EL (cell line): ENCODE data around the gene PRKCH.
A peak's percentile ranks its signal among the peaks of the same experiment; 100 is the strongest.
"Not testable (repeated sequence)": the region's sequence is repeated elsewhere in the genome, so short reads cannot be mapped to it uniquely, and the experiment has no call there.

ENCODE experiments used
- DNase-seq: peaks from one replicate; pipeline ENCODE4 v3.0.0-alpha.2; 2016

The PRKCH gene

GRCh38 chr14:61518403-61518802, 197.0 kb downstream of the PRKCH start:
- DNase-seq, result no peak

DNA sequence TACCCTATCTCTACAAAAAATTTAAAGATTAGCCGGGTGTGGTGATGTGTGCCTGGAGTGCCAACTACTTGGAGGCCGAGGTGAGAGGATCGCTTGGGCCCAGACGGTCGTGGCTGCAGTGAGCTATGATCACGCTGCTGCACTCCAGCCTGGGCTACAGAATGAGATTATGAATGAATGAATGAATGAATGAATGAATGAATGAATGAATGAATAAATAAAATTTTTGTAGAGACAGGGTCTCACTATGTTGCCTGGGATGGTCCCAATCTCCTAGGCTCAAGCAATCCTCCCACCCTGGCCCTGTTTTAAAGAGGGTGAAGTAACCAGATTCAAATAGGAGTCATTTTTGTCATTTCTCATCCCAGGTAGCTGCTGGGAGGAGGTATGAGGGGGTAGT, 197.7 kb downstream of the PRKCH start:
- no peak for DNase-seq

GRCh38 chr14:61519735-61520134, 198.4 kb downstream of the PRKCH start:
- no peak for DNase-seq

DNA sequence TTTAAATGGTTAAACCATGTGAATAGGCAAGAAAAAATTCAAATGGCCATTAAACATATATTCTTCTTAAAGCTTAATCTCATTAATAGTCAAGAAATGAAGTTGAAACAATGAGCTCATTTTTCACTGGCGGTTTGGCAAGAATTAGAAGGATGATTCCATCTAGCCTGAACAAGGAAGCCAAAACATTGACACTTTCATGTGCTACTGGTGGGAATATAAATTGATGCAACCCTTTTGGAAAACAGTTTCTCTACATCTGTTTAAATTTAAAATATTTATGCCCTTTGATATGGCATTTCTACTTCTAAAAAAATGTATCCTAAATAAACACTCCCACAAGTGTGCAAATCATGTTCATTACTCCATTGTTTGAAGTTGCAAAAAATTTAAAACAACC, 199.2 kb downstream of the PRKCH start:
- DNase-seq, result no peak

DNA sequence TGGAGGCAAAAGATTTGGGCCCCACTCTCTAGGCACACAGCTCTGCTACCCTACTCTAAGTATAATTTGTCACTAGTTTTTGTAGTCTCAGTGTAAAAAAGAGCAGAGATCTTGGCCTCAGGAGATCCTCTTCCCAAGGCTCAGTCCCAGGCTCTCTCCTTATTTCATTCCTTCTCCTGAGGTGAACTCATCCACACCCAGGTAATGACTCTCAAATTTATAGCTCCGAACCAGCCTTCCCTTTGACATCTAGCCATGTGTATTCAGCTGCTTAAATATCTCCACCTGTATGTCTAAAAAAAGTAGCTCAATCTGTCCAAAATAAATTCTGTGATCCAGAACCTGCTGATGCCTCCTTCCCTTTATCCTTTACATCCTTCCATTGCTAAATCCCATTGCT, 200.4 kb downstream of the PRKCH start:
- no peak for DNase-seq

DNA sequence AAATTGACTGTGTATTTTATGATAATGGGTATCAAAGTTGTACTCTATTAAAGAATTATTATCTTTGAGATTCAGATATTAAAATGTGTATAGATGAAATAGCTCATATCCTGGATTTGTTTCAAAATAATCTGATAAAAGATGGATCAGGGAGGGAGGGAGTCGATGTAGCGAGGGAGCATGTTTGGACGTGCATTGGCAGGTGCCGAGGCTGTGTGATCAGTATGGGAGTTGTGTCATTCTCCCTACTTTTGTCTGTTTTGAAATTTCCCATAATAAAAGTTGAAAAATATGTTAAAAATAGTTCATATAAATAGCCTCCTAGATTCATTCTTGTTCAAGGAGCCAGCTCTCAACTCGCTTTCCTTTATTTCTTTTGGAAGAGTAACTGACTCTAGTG, 202.4 kb downstream of the PRKCH start:
- DNase-seq, result no peak

DNA sequence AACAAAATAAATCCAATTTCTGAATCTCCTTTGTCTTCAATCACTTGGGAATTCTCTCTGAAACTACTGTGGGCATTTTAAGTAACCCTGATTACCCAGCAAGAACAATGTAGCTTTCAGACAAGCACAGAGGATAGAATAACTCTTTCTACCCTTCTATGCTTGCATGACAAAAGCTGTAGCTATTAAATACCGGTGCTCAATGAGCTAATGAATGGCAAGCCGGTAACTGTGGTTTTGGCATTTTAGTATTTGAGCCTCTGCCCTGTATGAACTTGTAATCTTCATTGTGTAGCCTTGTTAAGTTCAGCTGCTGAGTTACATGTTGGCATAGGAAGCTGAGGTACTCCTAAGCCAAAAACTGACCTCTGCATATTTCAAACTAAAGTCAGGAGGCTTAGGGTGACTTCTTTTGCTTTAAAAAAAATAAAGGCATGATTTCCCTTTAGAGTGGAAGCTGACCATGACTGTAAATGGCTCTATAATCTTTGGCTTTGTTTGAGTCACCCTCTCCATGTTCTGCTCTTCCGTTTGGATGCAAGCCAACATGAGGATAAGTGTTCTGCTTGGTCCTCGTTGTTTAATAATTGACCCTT, 202.9 kb downstream of the PRKCH start:
- peak; percentile 88 for DNase-seq

- no peak for DNase-seq
Observed at GRCh38 chr14:61524936-61525292, 203.5 kb downstream of the PRKCH start.

GRCh38 chr14:61525293-61526011, 204.1 kb downstream of the PRKCH start:
- DNase-seq, result peak; percentile 76

GRCh38 chr14:61526405-61527312, 205.3 kb downstream of the PRKCH start:
- DNase-seq, result no peak

- DNase-seq, result peak; percentile 88
Observed at GRCh38 chr14:61527325-61528100, 206.1 kb downstream of the PRKCH start.

- peak; percentile 95 for DNase-seq
Observed at GRCh38 chr14:61528591-61529021, 207.2 kb downstream of the PRKCH start.

DNA sequence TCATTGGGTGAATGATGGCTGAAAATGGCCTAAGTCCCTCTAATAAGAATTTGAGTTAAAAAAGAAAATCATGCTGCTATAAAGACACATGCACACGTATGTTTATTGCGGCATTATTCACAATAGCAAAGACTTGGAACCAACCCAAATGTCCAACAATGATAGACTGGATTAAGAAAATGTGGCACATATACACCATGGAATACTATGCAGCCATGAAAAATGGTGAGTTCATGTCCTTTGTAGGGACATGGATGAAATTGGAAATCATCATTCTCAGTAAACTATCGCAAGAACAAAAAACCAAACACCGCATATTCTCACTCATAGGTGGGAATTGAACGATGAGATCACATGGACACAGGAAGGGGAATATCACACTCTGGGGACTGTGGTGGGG, 208.0 kb downstream of the PRKCH start:
- DNase-seq, result not testable (repeated sequence)

DNA sequence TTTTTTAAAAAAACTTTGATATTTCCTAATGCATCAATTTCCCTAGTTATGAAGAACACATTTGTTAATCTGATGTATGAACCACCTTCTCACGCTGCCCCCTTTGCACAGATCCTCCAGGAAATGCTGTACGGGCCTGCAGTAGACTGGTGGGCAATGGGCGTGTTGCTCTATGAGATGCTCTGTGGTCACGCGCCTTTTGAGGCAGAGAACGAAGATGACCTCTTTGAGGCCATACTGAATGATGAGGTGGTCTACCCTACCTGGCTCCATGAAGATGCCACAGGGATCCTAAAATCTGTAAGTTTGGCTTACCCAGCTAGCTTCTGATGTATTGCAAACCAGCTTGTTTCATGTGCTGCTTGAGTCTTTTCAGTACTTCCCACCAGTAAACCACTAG, 208.9 kb downstream of the PRKCH start:
- no peak for DNase-seq

- no peak for DNase-seq
Observed at GRCh38 chr14:61530896-61531295, 209.5 kb downstream of the PRKCH start.

- no peak for DNase-seq
Observed at GRCh38 chr14:61531465-61532122, 210.2 kb downstream of the PRKCH start.

- DNase-seq, result no peak
Observed at GRCh38 chr14:61532123-61532505, 210.7 kb downstream of the PRKCH start.

- no peak for DNase-seq
Observed at GRCh38 chr14:61532763-61533162, 211.4 kb downstream of the PRKCH start.

DNA sequence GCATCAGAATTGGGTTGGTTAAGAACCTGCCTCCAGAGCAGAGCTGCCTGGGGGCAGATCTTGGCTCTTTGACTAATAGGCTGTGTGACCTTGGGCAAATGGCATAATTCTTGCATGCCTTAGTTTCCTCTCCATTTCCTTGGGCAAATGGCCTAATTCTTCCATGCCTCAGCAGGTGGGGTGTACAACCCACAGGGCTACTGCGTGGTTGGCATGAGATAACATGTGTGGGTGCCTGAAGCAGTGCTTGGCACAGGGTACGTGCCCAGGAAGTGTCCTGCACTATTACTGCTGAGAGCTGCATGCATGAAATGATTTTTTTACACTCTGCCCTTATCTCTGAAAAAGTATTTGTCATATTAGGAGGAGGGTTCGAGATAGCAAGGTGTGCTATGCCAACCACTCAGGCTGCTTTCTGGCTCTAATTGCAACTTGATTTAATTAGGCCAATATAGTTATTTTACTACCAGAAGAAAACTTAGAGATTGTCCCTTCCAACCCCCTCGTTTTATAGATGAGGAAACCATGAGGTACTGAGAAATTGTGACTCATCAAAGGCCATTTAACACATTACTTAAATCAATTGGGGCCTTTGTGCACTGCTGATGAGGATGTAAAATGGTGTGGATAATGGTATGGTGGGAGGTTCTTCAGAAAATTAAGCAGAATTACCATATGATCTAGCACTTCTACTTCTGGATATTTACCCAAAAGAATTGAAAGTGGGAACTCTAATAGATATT, 212.3 kb downstream of the PRKCH start:
- DNase-seq, result peak; percentile 43

DNA sequence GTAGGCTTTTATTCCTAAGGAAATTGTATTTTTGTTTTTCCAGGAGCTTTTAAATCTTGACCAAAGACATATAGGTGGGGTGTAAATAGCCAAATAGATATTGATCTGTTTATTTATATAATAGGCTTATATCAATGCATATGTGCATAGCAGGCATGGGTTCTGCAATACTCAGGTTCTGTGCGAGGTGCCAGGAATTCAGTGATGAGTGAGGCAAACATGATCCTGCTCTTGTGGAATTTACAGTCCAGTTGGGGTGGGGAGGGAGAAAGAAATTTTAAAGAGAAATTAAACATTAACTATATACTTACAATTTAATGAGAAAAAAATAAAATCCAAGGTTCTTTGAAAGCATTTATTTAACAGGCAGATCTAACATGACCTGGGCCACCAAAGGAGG, 213.7 kb downstream of the PRKCH start:
- peak; percentile 44 for DNase-seq

GRCh38 chr14:61535458-61535857, 214.1 kb downstream of the PRKCH start:
- no peak for DNase-seq
